Panc1 (cell line): Measurements from ENCODE around the gene IL1RAPL1.

ENCODE experiments used
- TCF7L2 ChIP-seq: IDR thresholded peaks from 2 replicates; pipeline ENCODE4 v1.6.1; 2011; ENCODE audit warnings: mild to moderate bottlenecking, low read depth, low read length, inconsistent platforms
- TF ChIP-seq, protein P1 (sequence below): fragments of 450-650 bp; IDR thresholded peaks from 2 replicates; pipeline ENCODE4 v1.5.1; 2017; ENCODE audit warnings: mild to moderate bottlenecking

DNA sequence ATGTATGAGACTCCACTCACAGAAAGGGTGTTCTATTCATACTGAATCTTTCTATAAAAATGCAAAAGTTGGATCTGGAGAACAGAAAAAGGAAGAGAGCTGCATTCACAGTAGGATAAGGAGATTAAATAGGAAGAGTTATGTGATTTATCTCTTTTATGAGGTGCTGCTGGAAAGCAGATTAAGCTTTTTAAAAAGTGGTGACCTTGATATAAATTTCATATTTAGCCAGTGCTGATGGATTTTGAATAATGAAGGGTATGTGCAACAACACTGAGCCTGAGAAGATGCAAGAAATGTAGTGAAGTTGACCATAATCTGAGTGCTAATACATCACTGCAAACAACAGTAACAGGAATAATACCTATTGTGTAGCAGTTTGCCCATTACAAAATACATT, 795.6 kb downstream of the IL1RAPL1 start:
- TF ChIP-seq, protein P1, sequence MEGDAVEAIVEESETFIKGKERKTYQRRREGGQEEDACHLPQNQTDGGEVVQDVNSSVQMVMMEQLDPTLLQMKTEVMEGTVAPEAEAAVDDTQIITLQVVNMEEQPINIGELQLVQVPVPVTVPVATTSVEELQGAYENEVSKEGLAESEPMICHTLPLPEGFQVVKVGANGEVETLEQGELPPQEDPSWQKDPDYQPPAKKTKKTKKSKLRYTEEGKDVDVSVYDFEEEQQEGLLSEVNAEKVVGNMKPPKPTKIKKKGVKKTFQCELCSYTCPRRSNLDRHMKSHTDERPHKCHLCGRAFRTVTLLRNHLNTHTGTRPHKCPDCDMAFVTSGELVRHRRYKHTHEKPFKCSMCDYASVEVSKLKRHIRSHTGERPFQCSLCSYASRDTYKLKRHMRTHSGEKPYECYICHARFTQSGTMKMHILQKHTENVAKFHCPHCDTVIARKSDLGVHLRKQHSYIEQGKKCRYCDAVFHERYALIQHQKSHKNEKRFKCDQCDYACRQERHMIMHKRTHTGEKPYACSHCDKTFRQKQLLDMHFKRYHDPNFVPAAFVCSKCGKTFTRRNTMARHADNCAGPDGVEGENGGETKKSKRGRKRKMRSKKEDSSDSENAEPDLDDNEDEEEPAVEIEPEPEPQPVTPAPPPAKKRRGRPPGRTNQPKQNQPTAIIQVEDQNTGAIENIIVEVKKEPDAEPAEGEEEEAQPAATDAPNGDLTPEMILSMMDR = no peak
- no peak for TF ChIP-seq TCF7L2
